ENCODE measurements around the gene CAMK2G.
"Not testable (repeated sequence)": the region's sequence is repeated elsewhere in the genome, so short reads cannot be mapped to it uniquely, and the experiment has no call there.

The CAMK2G gene

GRCh38 chr10:73807471-73807870, 66.9 kb downstream of the CAMK2G start:
- DNase-seq, result no peak

DNA sequence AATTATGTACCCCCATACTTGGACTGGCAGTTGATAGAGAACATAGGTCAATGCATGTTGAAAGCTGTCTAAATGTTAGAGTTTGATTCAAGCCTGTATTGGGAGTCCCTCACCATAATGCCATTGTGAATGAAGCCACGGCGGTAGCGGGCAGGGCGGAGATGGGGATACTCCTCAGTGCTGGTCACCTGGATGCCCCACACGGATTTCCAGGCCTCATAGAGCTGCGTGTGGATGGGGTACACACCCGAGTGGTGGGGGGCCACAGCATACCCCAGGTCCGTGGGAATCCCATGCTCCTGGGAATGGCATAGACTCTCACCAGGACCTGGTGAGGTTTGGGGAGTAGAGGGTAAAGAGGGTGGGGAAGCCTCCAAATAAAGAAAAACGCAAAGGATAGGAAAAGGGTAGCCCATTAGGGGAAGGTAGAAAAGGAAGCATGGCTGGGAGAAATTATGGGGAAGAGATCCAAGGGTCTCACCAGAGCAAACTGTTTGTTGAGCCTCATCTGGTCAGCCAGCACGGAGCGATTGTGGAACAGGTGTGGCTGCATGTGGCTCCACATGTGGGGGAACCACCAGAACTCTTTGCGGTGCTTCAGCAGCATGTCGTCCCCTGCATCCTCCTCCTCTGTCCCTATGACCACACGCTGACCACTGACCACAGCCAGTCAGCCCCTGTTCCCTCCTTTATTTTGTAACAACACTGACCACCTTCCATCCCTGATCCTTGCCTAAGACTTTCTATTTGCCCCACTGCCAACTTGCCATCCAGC, 68.0 kb downstream of the CAMK2G start:
- DNase-seq, result no peak

DNA sequence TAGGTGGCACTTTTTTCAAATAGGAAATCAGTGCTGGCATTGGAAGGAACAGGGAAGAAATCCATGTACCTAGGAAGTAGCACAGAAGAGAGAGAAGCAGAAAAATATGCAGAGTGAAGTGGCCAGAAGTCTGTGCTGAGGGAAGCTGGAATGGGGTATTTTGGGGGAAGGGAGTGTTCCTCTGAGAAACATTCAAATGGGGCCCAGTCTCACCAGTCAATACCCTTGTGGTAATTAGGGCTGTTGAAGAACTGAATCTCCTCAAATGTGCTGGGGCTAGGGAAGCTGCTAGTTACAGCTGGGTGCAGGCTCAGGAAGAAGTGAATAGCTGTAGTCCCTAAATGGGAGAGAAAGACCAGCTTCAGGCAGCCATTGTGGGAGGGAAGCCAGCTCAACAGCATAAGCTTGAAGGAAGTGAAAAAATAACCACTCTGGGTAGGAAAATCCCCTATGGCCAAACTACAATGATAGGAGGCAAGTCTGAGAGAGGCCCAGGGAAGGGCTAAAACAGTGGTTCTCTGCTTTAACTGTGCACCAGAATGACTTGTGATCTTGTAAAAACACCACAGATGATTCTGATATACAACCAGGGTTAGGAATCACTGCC, 70.6 kb downstream of the CAMK2G start:
- no peak for DNase-seq

DNA sequence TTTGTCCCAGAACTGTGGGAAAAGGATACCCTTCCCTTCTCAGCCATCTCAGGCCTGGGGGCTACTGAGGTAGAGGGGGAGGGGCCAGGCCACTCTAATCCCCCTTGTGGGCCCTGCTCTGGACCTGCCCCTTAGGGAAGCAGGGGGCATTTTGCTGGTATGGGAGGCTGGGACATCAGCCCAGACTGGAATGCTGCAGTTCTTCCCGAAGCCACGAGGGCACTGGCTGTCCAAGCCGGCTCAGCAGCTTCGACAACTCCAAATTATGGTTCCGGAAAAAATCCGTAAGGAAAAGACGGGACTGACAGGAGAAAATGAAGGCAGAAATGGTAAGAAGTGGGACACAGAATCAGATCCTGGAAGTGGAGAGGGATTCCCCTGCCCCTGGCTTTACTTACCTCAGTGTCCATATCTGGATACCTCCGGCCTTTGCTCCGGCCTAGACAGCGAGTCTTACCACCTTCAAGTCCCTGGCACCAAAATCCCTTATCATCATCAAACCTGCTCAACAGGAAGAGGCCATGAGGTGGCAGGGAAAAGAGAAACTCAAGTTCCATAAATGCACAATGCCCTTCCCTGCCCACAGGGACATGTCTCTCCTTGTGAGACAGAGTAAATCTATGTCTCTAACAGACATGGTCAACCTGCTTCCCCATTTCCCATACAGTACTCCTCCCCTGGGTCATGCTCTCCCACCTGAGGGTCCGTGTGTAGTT, 71.9 kb downstream of the CAMK2G start:
- no peak for DNase-seq

DNA sequence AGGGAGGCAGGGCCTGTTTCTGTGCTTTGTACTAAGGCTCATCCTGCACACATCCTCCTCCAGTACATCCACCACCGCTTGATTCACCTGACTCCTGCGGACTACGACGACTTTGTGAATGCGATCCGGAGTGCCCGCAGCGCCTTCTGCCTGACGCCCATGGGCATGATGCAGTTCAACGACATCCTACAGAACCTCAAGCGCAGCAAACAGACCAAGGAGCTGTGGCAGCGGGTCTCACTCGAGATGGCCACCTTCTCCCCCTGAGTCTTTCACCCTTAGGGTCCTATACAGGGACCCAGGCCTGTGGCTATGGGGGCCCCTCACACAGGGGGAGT, 73.1 kb downstream of the CAMK2G start:
- no peak for DNase-seq

DNA sequence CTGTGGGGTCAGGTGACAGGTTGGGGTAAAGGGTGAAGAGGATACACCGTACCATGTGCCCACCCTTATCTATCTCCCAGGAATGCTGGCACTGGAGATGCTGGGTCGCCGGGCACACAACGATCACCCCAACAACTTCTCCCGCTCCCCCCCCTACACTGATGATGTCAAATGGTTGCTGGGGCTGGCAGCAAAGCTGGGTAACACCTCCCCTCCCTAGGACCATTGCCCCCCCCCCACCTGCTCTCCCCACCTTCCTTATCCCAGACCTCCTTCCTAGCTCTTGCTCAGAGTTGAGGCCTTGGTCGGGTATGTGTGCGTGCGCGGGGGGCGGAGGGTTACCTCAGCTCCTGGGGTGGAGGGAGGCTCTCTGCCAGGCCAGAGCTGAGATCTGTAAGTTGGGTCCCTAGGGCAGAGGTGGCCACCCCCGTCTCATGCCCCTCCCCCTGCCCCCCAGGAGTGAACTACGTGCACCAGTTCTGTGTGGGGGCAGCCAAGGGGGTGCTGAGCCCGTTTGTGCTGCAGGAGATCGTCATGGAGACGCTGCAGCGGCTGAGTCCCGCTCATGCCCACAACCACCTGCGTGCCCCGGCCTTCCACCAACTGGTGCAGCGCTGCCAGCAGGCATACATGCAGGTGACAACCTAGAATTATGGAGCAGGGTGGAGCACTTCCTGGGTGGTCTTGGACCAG, 73.6 kb downstream of the CAMK2G start:
- no peak for DNase-seq

GRCh38 chr10:73799899-73800559, 74.3 kb downstream of the CAMK2G start:
- no peak for DNase-seq

GRCh38 chr10:73798927-73799560, 75.3 kb downstream of the CAMK2G start:
- no peak for DNase-seq

DNA sequence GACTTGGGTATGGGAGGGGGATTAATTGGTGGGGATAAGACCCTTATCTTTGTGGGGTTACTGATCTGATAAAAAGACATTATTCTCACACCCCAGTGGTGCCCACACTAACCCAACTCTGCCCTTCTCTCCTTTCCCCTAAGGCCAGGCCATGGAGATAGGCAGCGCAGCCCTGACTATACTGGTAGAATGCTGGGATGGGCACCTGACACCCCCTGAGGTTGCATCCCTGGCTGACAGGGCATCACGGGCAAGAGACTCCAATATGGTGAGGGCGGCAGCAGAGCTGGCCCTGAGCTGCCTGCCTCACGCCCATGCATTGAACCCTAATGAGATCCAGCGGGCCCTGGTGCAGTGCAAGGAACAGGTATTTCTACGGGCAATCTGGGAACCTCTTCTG, 76.3 kb downstream of the CAMK2G start:
- DNase-seq, result no peak

DNA sequence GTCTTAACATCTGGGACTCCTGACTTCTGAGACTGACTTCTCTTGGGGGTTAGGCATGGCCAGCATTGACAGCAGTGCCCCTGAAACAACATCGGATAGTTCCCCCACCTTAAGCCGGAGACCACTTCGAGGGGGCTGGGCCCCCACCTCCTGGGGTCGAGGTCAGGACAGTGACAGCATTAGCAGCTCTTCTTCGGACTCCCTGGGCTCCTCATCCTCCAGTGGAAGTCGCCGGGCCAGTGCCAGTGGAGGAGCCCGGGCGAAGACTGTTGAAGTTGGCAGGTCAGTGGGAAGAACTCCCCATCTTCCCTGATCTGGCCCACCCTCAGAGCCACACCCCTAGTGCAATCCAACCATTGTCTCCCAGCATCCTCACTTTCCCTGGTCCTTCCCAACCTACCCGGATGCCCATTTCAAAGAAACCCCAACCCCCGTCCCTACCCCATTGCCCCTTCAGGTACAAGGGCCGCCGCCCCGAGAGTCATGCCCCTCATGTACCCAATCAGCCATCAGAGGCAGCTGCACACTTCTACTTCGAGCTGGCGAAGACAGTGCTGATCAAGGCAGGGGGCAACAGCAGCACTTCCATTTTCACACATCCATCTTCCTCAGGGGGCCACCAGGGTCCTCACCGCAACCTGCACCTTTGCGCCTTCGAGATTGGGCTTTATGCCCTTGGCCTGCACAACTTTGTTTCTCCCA, 76.9 kb downstream of the CAMK2G start:
- no peak for DNase-seq

DNA sequence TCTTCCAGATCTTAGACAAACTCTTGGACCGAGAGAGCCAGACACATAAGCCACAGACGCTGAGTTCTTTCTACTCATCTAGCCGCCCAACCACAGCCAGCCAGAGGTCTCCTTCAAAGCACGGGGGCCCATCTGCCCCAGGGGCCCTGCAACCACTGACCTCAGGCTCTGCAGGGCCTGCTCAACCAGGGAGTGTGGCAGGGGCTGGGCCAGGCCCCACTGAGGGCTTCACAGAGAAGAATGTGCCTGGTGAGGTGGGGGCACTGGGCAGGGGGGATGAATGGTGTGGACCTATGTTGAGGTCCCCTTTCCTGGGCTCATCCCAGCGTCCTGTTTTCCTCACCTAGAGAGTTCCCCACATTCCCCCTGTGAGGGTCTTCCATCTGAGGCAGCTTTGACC, 77.6 kb downstream of the CAMK2G start:
- no peak for DNase-seq

DNA sequence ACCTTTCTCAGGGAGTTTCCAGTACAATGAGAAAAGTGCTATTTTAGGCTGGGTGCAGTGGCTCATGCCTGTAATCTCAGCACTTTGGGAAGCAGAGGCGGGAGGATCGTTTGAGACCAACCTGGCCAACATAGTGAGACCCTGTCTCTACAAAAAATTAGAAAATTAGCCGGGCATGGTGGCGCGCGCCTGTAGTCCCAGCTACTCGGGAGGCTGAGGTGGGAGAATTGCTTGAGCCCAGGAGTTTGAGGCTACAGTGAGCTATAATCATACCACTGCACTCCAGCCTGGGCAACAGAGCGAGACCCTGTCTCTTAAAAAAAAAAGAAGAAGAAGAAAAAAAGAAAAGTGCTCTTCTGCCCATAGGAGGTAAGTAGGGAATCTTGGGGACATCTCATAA, 78.3 kb downstream of the CAMK2G start:
- not testable (repeated sequence) for DNase-seq

GRCh38 chr10:73795491-73795890, 78.9 kb downstream of the CAMK2G start:
- not testable (repeated sequence) for DNase-seq

DNA sequence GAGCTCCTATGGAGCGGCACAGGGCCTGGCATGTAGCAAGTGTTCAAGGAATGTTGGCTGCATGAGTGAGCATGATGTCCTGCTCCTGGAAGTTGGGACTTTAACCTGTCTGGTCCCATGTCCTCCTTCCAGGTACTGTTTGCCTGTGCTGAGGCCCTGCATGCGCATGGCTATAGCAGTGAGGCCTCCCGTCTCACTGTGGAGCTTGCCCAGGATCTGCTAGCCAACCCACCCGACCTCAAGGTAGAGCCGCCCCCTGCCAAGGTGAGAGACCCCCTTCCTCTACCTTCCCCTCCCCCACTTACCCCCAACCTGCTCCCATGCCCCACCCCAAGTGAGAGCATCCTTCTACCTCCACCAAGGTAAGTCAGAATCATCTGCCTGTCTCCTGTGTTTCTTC, 80.9 kb downstream of the CAMK2G start:
- no peak for DNase-seq

- no peak for DNase-seq
Observed at GRCh38 chr10:73791871-73792400, 82.4 kb downstream of the CAMK2G start.

- DNase-seq, result no peak
Observed at GRCh38 chr10:73790886-73791625, 83.3 kb downstream of the CAMK2G start.

DNA sequence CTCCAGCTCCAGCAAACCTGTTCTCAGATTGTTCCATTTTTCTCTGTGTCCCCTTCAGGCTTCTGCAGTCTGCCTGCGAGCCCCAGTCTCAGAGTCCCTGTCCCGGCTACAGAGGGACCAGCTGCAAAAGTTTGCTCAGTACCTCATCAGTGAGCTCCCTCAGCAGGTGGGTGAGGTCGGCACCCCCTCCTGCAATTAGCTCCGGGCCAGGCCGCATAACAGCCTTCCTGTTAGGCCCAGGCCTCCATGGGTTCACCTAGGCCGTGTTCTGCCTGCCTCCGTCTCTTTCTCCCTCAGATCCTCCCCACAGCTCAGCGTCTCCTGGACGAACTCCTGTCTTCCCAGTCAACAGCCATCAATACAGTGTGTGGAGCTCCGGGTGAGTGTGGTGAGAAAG, 84.7 kb downstream of the CAMK2G start:
- no peak for DNase-seq

DNA sequence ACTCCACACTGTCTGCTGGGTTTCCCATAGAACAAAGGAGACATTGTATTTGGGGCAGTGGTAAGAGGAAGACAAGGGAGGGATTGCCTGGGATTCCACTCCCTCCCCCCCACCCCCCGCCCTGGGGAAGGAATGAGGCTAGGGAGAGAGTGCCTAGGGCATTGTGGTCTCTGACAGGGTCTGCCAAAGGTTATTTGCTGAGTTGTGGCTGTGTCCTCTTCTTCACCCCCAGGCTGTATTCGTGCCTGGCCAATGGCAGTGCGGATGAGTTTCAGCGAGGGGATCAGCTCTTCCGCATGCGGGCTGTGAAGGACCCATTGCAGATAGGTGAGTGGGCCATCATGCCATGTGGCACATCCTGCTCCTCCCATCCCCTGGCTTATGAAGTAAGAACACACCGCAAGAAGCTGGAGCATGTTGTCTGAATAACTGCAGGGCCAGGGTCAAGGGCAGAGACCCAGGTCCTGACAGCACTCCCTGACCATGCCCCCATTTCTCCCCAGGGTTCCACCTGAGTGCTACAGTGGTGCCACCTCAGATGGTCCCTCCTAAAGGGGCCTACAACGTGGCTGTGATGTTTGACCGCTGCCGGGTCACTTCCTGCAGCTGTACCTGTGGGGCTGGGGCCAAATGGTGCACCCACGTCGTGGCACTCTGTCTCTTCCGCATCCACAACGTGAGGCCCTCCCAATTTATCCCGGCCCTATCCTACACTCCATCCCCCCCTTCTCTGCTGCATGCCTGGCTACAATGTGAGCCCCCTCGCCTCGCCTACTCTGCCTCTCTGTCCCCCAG, 85.3 kb downstream of the CAMK2G start:
- DNase-seq, result no peak

- DNase-seq, result not testable (repeated sequence)
Observed at GRCh38 chr10:73787031-73787800, 87.1 kb downstream of the CAMK2G start.

All from CD4-positive, alpha-beta T cell treated with Interleukin-15 for 1 hour (primary cell).